ENCODE results near the gene ARMC7.
"Not testable (repeated sequence)": the region's sequence is repeated elsewhere in the genome, so short reads cannot be mapped to it uniquely, and the experiment has no call there.

Gene ARMC7

GRCh38 chr17:75130632-75131277 lies 21.0 kb downstream of the ARMC7 start:
- DNase-seq, result peak; percentile 67

DNA sequence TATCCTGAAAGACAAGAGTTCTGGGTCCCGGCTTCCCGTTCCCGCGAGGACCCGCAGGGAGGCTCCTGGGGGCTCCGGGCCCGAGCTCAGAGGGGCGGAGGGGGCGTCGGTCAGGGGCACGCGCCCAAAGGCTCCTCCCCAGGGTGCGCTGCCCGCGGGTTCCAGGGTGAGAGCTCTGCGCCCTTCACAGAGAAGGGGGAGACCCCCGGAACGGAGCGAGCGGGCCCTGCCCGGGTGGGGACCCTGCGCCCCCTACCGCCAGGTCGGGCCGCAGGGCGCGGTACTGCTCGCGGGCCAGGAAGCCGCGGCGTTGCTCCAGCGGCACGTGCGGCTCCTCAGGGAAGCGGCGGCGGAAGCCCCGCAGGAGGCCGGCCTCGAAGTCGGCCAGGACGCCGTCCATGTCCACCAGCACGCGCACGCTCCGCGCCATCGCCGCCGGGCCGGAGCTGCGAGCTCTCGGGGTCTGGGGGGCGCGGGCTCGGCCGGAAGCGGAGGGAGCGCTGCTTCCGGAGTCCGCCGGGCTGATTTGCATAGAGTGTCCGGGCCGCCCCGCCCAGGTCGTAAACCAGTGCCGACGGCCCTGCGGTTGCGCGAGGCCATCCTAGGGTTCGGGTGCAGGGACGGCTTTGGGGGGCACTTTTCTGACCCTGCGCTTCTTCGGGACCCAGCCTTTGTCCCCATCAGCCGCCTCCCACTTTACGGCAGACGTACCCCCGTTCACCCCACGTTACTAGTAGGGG lies 21.7 kb downstream of the ARMC7 start, which contains the start of gene NT5C:
Gene NT5C, minus strand, starts transcription at position 465 of the 740 bp plus-strand sequence. Its CDS starts 35 bp downstream, at position 430.
- DNase-seq, result peak; percentile 69

- DNase-seq, result not testable (repeated sequence)
These were observed 22.5 kb downstream of the ARMC7 start for GRCh38 chr17:75132018-75133000.

- DNase-seq, result no peak
These were observed 23.2 kb downstream of the ARMC7 start for GRCh38 chr17:75133001-75133400.

DNA sequence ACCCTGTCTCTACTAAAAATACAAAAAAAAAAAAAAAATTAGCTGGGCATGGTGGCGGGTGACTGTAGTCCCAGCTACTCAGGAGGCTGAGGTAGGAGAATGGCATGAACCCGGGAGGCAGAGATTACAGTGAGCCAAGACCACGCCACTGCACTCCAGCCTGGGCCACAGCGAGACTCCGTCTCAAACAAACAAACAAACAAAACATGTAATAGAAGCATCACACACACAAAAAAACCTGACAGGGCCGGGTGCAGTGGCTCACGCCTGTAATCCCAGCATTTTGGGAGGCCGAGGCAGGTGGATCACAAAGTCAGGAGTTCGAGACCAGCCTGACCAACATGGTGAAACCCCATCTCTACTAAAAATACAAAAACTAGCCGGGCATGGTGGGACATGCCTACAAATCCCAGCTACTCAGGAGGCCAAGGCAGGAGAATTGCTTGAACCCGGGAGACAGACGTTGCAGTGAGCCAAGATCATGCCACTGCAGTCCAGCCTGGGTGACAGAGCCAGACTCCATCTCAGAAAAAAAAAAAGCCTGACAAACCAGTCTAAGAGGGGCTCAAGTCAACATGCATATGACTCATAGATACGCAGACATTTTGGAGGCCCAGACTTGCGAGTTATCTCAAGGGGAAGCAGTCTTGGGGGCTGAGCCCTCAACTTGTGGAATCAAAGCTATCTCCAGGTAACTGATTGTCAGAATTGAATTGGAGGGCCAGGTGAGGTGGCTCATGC lies 24.0 kb downstream of the ARMC7 start:
- DNase-seq, result not testable (repeated sequence)

DNA sequence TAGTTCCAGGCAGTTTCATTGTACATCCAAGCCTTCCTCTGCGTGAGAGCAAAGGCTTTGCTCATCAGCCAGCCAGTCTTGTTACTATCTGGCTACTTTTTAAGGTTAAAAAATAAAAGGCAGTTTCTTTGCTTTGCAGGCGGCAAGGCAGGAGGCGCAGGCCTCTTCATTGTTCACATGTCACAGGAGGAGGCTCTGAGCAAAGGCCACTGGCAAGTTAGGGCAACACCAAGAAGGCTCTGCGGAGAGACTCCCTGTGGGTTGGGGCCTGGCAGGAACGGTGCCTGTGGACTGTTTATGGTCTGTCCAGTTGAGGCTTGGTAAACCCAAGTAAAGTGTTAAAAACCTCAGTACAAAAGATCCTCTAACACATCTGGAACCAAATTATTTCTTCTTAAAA lies 25.7 kb downstream of the ARMC7 start:
- DNase-seq, result no peak

- DNase-seq, result no peak
These were observed 26.2 kb downstream of the ARMC7 start for GRCh38 chr17:75135946-75136345.

DNA sequence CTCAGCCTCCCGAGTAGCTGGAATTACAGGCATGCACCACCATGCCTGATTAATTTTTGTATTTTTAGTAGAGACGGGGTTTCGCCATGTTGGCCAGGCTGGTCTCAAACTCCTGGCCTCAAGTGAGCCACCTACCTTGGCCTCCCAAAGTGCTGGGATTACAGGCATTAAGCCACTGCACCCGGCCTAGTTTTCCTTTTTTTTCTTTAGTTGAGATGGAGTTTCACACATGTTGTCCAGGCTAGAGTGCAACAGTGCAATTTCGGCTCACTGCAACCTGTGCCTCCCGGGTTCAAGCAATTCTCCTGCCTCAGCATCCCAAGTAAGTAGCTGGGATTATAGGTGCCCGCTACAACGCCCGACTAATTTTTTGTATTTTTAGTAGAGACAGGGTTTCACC lies 28.0 kb downstream of the ARMC7 start:
- DNase-seq, result not testable (repeated sequence)

DNA sequence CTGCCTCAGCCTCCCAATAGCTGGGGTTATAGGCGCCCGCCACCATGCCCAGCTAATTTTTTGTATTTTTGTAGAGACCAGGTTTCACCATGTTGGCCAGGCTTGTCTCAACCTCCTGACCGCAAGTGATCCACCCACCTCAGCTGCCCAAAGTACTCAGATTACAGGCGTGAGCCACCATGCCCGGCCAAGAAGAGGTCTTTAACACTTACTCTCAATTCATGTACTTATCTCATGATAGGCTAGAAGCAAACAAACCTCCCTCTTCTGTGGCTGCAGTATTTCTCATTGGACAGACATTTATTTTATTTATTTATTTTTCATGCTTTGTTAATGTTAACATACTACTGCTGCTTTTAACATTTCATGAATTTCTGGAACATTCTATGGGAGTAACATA lies 28.8 kb downstream of the ARMC7 start:
- DNase-seq, result peak; percentile 29

DNA sequence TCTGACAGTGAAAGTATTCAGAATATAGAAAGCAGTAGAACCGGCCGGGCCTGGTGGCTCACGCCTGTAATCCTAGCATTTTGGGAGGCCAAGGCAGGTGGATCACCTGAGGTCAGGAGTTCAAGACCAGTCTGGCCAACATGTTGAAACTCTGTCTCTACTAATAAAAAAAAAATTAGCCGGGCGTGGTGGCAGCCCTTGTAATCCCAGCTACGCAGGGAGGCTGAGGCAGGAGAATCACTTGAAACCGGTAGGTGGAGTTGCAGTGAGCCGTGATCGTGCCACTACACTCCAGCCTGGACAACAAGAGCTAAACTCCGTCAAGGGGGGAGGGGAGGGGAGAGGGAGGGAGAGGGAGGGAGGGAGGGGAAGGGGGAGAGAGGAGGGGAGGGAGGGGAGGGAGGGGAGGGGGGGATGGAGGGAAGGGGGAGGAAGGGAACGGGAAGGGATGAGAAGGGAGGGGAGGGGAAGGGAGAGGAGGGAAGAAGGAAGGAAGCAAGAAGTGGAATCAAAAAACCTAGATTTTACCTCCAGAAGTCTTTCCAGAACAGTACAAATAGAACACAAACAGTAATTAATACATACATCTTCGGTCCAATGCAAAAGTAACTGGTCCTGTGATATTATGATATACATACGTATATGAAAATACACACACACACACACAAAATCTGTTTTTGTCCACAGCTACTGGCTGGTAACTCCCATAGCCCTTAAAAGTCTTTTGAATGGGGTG lies 32.6 kb downstream of the ARMC7 start:
- no peak for DNase-seq

DNA sequence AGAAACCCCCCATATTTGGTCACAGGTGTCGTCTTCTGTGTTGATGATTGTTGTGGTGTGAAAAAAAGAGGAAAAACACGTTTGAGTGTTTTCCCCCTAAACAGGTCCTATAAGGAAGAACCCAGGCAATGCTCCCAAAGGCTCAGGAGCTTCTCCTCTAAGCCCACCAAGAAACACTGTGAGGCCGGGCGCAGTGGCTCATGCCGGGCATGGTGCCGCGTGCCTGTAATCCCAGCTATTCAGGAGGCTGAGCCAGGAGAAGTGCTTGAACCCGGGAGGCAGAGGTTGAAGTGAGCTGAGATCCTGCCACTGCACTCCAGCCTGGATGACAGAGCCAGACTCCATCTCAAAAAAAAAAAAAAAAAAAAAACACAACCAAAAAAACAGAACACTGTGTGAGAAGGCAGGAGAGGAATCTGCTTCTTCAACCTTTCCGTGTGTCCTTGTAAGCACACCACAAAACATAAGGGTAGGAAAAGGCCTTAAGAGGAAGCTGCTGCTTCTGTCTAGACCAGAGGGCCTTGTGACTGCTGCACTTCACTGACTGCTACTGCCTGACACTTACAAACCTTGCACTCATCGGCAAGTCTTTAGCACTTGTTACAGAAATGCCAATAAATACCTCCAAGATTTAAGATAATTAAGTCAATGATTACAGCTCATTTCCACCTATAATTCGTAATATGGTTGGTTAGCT lies 35.2 kb downstream of the ARMC7 start:
- DNase-seq, result no peak

DNA sequence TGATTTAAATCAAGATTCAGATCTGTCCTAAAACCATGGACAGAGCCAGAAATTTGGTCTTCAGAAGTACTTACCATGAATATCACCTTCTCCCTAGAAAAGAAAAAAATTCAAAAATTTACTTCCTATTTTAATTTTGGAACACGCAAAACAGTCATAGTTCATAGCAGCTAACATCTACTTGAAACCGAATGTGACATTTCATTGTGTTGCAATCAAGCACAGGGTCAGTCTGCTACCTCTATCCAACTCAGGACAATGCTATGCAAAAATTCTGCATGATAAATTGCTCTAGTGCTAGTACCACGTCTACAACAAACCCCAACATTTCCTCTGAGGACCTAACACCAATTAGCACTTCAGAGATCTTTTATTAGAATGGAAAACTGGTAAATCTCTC lies 36.8 kb downstream of the ARMC7 start:
- no peak for DNase-seq

GRCh38 chr17:75147878-75148546 lies 38.2 kb downstream of the ARMC7 start:
- DNase-seq, result no peak

- peak; percentile 39 for DNase-seq
These were observed 42.2 kb downstream of the ARMC7 start for GRCh38 chr17:75151930-75152329.

GRCh38 chr17:75152523-75152921 lies 42.8 kb downstream of the ARMC7 start:
- DNase-seq, result no peak

- DNase-seq, result peak; percentile 38
These were observed 43.4 kb downstream of the ARMC7 start for GRCh38 chr17:75152922-75153779.

- no peak for DNase-seq
These were observed 44.0 kb downstream of the ARMC7 start for GRCh38 chr17:75153780-75154194.

GRCh38 chr17:75154195-75155106 lies 44.7 kb downstream of the ARMC7 start, which contains the start of gene JPT1:
JPT1 (minus strand) TSS chr17:75154512; CDS start chr17:75154397, 115 bp downstream.
- peak; percentile 92 for DNase-seq
